HCT116 (cell line): ENCODE results near the gene HAPLN3.

Source experiments
- EZH2 ChIP-seq: fragments of 200-600 bp; sonication (generic); IDR thresholded peaks from 2 replicates; pipeline ENCODE4 v1.6.1; 2017; ENCODE audit warnings: antibody characterized with exemption, mixed run types
- EZH2phosphoT487 ChIP-seq: fragments of 200-600 bp; IDR thresholded peaks from 2 replicates; pipeline ENCODE4 v1.6.1; 2018; ENCODE audit warnings: antibody characterized with exemption, borderline replicate concordance
- POLR2A ChIP-seq: IDR thresholded peaks from 2 replicates; pipeline ENCODE4 v1.7.0; 2011; ENCODE audit warnings: borderline replicate concordance; ENCODE audit not compliant: insufficient read depth, insufficient read length; ENCODE audit errors: extremely low read depth
- POLR2AphosphoS5 ChIP-seq: IDR thresholded peaks from 2 replicates; pipeline ENCODE4 v1.6.1; 2011; ENCODE audit warnings: mild to moderate bottlenecking, low read depth, low read length, moderate library complexity
- RAD21 ChIP-seq: IDR thresholded peaks from 2 replicates; pipeline ENCODE4 v1.6.1; 2012; ENCODE audit warnings: low read depth, mild to moderate bottlenecking
- YY1 ChIP-seq: IDR thresholded peaks from 2 replicates; pipeline ENCODE4 v1.6.1; 2011; ENCODE audit warnings: low read length, low read depth, moderate library complexity, mild to moderate bottlenecking; ENCODE audit not compliant: insufficient replicate concordance; ENCODE audit errors: extremely low read depth
- TF ChIP-seq, protein P1 (sequence below), 3 experiments: fragments of 200-600 bp in 1 of 3; sonication (generic) in 1 of 3; IDR thresholded peaks in 2 of 3; conservative IDR thresholded peaks in 1 of 3; 2 replicates each; pipeline ENCODE4 v1.5.1; 2012 to 2017; ENCODE audit warnings: low read depth in 2 of 3, low read length in 2 of 3, antibody characterized with exemption in 1 of 3, borderline replicate concordance in 1 of 3, control low read depth in 1 of 3, mild to moderate bottlenecking in 1 of 3, mixed read lengths in 1 of 3, mixed run types in 1 of 3, moderate library complexity in 1 of 3; ENCODE audit not compliant: insufficient read depth in 1 of 3
- TF ChIP-seq, protein P2 (sequence below): IDR thresholded peaks from 2 replicates; pipeline ENCODE4 v1.6.1; 2012
- TF ChIP-seq, protein P3 (sequence below): IDR thresholded peaks from 2 replicates; pipeline ENCODE4 v1.6.1; 2012; ENCODE audit warnings: low read depth
- TF ChIP-seq, protein P4 (sequence below): IDR thresholded peaks from 2 replicates; pipeline ENCODE4 v1.6.1; 2012

DNA sequence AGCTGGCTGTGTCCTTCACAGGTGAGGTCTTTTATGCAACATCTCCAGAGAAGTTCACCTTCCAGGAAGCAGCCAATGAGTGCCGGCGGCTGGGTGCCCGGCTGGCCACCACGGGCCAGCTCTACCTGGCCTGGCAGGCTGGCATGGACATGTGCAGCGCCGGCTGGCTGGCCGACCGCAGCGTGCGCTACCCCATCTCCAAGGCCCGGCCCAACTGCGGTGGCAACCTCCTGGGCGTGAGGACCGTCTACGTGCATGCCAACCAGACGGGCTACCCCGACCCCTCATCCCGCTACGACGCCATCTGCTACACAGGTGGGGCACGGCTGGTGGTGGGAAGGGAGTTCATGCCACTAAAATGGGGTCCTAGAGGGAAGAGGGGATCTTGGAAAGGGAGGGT, 52.0 kb downstream of the HAPLN3 start:
- TF ChIP-seq EZH2phosphoT487: no peak
- TF ChIP-seq, protein P1, sequence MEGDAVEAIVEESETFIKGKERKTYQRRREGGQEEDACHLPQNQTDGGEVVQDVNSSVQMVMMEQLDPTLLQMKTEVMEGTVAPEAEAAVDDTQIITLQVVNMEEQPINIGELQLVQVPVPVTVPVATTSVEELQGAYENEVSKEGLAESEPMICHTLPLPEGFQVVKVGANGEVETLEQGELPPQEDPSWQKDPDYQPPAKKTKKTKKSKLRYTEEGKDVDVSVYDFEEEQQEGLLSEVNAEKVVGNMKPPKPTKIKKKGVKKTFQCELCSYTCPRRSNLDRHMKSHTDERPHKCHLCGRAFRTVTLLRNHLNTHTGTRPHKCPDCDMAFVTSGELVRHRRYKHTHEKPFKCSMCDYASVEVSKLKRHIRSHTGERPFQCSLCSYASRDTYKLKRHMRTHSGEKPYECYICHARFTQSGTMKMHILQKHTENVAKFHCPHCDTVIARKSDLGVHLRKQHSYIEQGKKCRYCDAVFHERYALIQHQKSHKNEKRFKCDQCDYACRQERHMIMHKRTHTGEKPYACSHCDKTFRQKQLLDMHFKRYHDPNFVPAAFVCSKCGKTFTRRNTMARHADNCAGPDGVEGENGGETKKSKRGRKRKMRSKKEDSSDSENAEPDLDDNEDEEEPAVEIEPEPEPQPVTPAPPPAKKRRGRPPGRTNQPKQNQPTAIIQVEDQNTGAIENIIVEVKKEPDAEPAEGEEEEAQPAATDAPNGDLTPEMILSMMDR (IDR thresholded peaks at IDR 0.05 in 2 of 3, conservative IDR thresholded peaks at IDR 0.05 in 1 of 3; ENCODE audit: borderline replicate concordance in 1 of 3, insufficient read depth in 1 of 3, low read depth in 2 of 3, low read length in 2 of 3): no peak
- TF ChIP-seq POLR2A: no peak
- TF ChIP-seq, protein P2, sequence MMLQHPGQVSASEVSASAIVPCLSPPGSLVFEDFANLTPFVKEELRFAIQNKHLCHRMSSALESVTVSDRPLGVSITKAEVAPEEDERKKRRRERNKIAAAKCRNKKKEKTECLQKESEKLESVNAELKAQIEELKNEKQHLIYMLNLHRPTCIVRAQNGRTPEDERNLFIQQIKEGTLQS: no peak
- TF ChIP-seq, protein P3, sequence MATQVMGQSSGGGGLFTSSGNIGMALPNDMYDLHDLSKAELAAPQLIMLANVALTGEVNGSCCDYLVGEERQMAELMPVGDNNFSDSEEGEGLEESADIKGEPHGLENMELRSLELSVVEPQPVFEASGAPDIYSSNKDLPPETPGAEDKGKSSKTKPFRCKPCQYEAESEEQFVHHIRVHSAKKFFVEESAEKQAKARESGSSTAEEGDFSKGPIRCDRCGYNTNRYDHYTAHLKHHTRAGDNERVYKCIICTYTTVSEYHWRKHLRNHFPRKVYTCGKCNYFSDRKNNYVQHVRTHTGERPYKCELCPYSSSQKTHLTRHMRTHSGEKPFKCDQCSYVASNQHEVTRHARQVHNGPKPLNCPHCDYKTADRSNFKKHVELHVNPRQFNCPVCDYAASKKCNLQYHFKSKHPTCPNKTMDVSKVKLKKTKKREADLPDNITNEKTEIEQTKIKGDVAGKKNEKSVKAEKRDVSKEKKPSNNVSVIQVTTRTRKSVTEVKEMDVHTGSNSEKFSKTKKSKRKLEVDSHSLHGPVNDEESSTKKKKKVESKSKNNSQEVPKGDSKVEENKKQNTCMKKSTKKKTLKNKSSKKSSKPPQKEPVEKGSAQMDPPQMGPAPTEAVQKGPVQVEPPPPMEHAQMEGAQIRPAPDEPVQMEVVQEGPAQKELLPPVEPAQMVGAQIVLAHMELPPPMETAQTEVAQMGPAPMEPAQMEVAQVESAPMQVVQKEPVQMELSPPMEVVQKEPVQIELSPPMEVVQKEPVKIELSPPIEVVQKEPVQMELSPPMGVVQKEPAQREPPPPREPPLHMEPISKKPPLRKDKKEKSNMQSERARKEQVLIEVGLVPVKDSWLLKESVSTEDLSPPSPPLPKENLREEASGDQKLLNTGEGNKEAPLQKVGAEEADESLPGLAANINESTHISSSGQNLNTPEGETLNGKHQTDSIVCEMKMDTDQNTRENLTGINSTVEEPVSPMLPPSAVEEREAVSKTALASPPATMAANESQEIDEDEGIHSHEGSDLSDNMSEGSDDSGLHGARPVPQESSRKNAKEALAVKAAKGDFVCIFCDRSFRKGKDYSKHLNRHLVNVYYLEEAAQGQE: no peak
- no peak for TF ChIP-seq YY1
- no peak for TF ChIP-seq RAD21
- no peak for TF ChIP-seq EZH2
- TF ChIP-seq POLR2AphosphoS5: no peak
- TF ChIP-seq, protein P4, sequence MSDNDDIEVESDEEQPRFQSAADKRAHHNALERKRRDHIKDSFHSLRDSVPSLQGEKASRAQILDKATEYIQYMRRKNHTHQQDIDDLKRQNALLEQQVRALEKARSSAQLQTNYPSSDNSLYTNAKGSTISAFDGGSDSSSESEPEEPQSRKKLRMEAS: no peak
